ENCODE measurements around the gene CARHSP1.
A peak's percentile ranks its signal among the peaks of the same experiment; 100 is the strongest.

CARHSP1 gene

DNA sequence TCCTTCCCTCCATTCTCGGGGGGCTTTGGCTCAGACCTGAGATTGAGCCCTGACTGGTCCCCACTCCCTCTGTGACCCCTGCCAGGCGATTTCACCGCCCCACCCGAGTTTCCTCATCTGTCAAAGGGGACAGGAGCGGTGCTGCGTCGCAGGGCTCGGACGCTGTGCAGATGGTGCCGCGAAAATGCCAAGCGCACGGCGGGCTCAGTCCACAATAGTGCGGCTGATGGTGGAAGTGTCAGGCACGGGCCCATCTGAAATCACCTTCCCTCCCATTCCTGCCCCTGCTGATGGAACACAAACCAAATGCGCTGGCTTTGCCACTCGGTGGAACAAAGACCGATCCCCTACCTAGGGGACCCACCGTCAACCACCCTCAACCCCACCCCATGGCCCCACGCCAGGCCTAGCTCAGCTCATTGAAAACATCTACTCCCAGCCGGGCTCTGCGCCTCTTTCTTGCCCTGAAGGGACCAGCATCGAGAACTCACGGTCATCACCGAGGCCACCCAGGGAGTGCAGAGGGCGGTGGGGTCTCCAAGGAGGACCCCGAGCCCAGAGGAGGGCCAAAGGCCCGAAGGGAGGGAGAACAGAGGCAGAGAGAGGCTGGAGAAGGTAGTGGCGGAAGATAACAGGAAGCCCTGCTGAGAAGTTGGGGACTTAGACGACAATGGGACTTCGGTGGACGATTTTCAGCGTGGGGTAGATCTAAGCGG is 1.4 kb downstream of the CARHSP1 start:
- peak overlapping the region; percentile 87 for H3K4me3 Mint-ChIP-seq
- no peaks in the 10 kb centered on the region for H3K27me3 Mint-ChIP-seq
- no peaks in the 10 kb centered on the region for H3K9me3 Mint-ChIP-seq
- H3K36me3 Mint-ChIP-seq = no peaks in the 10 kb centered on the region
- H3K4me1 Mint-ChIP-seq = peaks cover 46% of the 10 kb centered on the region
- H3K27ac Mint-ChIP-seq = peak overlapping the region; percentile 79

DNA sequence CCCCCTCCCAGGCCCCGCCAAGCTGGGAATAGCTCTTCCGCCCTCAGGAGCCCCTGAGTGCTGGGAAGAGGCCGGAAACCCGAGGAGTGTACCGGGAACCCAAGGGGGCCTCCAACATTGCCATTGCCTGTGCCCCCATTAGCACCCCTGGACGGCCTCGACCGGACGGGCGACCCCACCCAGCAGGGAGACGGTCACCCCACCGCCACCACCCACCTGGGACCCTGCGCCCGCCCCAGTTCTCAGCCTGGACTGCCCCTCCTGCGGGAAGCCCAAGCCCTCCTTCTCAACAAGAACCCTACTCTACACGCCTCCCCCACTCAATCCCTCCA is 2.0 kb downstream of the CARHSP1 start:
- H3K4me3 Mint-ChIP-seq = peak overlapping the region; percentile 87
- H3K27me3 Mint-ChIP-seq = no peaks in the 10 kb centered on the region
- no peak overlapping the region for H3K27ac Mint-ChIP-seq
- H3K4me1 Mint-ChIP-seq = peaks cover 49% of the 10 kb centered on the region
- H3K9me3 Mint-ChIP-seq = no peaks in the 10 kb centered on the region
- no peaks in the 10 kb centered on the region for H3K36me3 Mint-ChIP-seq

DNA sequence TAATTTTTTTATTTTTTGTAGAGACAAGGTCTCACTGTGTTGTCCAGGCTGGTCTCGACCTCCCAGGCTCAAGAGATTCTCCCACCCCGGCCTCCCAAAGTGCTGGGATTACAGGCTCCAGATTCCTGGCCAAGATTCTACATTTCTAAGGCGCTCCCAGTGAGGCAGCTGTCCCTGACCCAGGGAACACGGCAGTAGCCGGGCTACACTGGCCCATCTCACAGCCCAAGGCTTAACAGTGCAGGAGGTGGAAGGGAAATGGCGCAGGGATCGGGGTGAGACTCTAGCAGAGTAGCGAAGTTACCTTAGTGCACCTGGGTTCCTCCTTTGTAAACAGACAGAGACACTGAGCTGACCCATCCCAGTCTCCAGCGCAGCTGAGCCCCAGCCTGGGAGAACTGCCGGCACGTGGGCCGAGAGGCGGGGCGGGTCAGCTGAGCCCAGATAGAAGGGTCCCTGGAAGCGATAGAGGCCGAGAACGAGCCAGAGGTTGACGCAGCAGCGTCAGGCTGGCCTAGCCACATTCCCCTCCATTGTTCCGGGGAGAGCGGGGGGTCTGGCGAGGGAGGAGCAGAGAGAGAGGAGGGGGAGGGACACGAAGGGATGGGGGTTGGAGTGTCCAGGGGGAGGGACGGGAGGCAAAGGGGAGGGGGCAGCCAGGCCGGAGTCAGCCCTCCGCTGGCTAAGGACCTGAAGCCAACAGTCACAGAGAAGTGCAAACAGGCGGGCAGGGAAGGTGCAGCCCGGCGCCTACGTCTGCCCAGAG is 2.5 kb downstream of the CARHSP1 start:
- H3K27ac Mint-ChIP-seq = no peak overlapping the region
- H3K4me1 Mint-ChIP-seq = peaks cover 49% of the 10 kb centered on the region
- peak overlapping the region; percentile 33 for H3K4me3 Mint-ChIP-seq
- H3K36me3 Mint-ChIP-seq = no peaks in the 10 kb centered on the region
- H3K9me3 Mint-ChIP-seq = no peaks in the 10 kb centered on the region
- no peaks in the 10 kb centered on the region for H3K27me3 Mint-ChIP-seq

DNA sequence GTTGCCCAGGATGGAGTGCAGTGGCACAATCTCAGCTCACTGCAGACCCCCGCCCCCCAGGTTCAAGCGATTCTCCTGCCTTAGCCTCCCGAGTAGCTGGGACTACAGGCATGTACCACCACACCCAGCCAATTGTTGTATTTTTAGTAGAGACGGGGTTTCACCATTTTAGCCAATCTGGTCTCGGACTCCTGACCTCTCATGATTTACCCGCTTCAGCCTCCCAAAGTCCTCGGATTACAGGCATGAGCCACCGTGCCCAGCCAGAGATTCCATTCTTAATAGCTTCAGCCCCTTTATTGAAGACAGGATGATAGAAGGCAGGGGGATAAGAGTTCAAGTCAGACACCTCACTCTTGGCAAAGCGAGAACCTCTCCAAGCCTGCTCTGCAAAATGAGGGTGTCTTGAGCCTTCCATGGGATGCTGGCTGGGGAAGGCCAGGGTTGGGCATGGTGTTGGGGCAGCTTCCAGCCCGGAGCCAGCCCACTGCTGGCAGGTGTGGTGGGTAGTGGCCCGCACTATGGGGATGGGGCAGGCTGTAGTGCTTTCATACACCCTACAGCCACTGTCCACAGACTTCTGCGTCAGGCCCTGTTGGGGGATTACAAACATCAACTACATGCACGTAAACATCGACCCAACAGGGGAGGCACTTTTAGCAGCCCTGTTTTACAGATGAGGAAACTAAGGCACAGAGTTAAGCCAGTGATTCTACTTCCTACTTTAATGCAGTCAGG is 3.5 kb downstream of the CARHSP1 start:
- no peaks in the 10 kb centered on the region for H3K36me3 Mint-ChIP-seq
- no peaks in the 10 kb centered on the region for H3K27me3 Mint-ChIP-seq
- H3K4me3 Mint-ChIP-seq = peak overlapping the region; percentile 15
- H3K9me3 Mint-ChIP-seq = no peaks in the 10 kb centered on the region
- peak overlapping the region; percentile 30 for H3K27ac Mint-ChIP-seq
- H3K4me1 Mint-ChIP-seq = peaks cover 41% of the 10 kb centered on the region

DNA sequence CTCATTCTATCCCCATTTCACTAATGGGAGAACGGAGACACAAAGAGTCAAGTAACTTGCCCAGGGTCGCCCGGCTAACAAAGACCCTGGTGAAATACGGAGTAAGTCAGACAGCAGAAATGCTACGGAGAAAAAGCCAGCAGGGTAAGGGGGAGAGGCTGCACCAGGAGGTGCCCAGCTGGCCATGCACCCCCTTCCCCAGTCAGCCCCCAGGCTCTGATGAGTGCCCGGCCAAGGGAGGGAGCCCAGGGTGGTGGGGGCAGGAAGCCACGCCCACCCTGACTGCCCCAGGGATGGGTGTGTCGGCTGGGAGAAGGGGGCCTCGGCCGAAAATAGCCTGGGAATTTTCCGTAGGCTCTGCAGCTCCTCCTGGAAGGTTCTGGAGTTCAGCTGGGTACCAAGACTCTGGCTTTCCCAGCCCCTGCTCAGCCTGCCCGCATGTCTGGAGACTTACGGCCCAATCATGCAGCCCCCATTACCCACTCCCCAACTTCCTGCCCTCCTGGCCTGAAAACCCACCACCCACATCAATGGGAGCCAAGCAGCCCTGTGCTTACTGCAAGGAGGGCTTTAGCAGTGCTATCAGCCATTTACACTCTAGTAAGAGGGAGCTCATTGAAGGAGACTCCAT is 4.2 kb downstream of the CARHSP1 start:
- Mint-ChIP-seq H3K27ac (peak overlapping the region; percentile 76), H3K9me3 (no peaks in the 10 kb centered on the region), H3K4me1 (peaks cover 41% of the 10 kb centered on the region), H3K36me3 (no peaks in the 10 kb centered on the region), H3K27me3 (no peaks in the 10 kb centered on the region), H3K4me3 (no peak overlapping the region)

DNA sequence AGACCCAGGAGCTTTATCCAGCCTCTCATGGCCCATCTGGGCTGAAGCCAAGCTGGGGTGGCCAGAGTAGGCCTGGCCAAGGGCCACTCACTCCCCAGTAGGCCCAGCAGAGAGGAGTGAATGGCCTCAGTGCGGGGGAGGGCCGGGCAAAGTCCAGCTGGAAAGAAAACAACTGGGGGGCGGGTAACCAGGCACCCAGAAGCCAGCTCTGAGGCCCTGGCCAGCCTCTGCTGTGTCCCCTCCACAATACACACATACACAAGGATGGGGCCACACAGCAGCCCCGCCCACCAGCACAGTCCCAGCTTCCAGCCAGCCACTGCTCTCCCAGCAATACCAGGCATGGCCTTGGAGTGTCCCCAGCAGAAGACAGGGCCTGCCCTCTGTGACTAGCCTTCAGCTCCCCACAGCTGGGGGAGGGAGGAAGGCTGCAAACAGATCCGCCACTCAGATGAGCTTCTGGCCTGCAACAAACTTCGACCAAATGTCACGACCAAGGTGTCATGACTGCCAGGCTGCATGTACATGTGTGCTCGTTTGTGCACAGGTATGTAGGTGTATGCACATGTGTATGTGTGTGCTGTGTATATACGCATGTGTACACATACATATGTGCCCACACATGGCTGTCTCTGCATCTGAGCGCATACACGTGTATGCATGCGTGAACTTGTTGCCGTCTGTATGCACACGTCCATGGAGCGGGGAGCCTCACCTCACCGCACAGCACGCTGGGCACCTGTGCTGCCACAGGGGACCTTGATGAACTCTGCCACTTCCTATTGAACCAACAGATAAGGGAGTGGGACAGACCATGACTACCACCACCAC is 5.0 kb downstream of the CARHSP1 start:
- peaks cover 35% of the 10 kb centered on the region for H3K4me1 Mint-ChIP-seq
- peak overlapping the region; percentile 76 for H3K27ac Mint-ChIP-seq
- no peaks in the 10 kb centered on the region for H3K27me3 Mint-ChIP-seq
- no peaks in the 10 kb centered on the region for H3K9me3 Mint-ChIP-seq
- no peak overlapping the region for H3K4me3 Mint-ChIP-seq
- peaks cover 1% of the 10 kb centered on the region for H3K36me3 Mint-ChIP-seq

DNA sequence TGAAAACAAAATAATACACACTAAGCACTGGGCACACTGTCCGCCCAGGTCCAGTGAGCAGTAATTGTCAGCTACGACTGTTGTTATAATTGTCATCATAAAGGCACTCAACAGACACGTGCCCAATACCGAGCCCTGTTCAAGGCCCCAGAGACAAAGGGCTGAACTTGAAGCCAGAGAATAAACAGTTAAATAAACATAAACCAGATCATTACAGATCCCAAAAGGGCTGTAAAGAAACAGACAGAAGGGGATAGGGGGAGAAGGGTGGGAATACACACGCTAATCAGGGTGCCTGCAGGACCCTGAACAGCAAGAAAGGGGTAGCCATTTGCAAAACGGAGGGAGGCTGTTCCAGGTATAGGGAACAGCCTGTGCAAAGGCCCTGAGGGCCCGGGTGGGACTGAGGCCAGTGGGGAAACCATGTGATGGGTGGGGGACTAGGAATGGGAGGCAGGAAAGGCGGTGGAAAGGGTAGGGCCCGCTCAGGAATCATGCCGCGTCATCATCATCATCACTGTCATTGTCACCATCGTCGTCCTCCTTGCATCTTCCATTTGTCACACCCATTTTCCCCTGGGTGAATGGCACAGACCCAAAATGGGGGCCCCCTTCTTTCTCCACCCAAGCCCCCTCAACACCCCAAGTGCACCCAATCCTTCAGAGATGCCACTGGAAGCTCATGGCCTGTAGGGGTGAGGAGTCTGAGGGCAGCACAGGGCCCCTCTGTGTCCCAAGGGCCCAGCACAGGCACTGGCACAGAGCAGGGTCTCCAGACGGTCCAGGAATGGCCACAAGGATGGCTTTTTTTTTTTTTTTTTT is 6.3 kb downstream of the CARHSP1 start:
- H3K27ac Mint-ChIP-seq = peak overlapping the region; percentile 71

DNA sequence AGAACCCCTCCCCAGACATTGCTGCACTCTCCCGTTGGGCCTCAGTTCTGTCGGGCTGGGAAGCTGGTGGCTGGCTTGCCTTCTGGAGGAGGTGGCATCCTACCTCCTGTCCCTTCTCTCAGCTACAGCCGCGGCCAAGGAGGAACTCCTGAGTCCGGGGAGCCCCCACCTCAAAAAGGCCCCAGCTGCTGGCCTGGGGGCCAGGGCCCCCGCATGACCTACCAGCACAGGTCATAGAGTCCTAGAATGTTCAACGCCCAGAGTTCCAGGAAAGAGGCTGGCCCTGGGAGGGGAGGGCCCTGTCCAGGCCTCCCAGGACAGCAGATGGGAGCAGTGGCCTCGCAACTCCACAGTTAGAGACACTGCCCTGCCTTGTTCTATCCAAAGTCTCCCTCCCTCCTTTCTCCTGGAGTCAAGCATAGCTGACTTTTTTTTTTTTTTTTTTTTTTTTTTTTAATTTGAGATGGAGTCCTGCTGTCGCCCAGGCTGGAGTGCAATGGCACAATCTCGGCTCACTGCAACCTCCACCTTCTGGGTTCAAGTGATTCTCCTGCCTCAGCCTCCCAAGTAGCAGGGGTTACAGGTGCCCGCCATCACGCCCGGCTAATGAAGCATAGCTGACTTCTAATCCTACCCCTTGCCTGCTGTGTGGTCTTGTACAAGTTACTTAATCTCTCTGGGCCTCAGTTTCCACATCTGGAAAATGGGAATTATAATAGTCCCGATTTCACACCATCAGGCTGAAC is 7.1 kb downstream of the CARHSP1 start:
- Mint-ChIP-seq H3K4me1 (peaks cover 25% of the 10 kb centered on the region), H3K4me3 (no peak overlapping the region), H3K27ac (peak overlapping the region; percentile 71), H3K9me3 (no peaks in the 10 kb centered on the region), H3K36me3 (peaks cover 4% of the 10 kb centered on the region), H3K27me3 (no peaks in the 10 kb centered on the region)

More for the DNA sequence above, 6.3 kb downstream of the CARHSP1 start:
- Mint-ChIP-seq H3K4me3 (no peak overlapping the region), H3K36me3 (peaks cover 4% of the 10 kb centered on the region), H3K27me3 (no peaks in the 10 kb centered on the region), H3K9me3 (no peaks in the 10 kb centered on the region), H3K4me1 (peaks cover 31% of the 10 kb centered on the region)

DNA sequence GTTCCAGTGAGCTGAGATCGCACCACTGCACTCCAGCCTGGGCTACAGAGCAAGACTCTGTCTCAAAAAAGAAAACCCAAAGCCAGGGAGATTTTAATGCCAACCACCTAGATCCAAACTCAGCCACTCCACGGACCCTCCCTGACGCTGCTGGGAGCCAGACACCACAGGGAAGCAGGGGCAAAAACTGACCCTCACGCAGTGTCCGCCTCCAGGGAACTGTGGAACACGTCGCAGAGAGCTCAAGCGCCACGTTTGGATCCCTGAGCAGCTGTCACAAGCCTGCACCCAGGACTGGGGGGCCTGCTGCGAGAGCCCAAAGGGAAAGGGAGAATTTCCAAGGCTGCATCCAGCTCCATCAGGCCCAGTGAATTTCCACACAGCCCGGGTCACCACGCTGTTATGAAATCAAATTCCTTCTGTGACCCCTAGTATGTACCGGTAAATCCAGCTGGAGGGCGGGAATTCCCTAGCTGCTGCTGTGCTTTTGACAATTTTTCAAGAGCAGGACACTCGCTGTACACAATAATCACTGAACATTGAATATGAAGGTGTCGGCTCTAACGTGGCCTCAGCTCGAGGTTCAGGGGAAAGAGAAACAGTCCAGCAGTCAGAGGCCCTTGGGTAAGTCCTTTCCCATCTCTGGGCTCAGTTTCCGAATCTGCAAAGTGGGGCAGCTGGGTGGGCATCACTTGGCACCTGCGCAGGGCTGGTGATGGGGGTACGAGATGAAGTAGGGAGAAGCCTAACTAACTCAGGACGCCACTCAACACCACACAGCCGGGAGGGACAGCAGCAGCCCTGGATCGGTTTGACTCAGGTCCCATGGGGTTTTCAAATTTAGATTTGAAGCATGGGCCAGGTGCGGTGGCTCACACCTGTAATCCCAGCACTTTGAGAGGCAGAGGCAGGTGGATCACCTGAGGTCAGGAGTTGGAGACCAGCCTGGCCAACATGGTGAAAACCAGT is 8.6 kb downstream of the CARHSP1 start:
- Mint-ChIP-seq H3K27me3 (no peaks in the 10 kb centered on the region), H3K27ac (no peak overlapping the region), H3K9me3 (no peaks in the 10 kb centered on the region), H3K4me3 (no peak overlapping the region), H3K4me1 (peaks cover 19% of the 10 kb centered on the region), H3K36me3 (peaks cover 4% of the 10 kb centered on the region)

DNA sequence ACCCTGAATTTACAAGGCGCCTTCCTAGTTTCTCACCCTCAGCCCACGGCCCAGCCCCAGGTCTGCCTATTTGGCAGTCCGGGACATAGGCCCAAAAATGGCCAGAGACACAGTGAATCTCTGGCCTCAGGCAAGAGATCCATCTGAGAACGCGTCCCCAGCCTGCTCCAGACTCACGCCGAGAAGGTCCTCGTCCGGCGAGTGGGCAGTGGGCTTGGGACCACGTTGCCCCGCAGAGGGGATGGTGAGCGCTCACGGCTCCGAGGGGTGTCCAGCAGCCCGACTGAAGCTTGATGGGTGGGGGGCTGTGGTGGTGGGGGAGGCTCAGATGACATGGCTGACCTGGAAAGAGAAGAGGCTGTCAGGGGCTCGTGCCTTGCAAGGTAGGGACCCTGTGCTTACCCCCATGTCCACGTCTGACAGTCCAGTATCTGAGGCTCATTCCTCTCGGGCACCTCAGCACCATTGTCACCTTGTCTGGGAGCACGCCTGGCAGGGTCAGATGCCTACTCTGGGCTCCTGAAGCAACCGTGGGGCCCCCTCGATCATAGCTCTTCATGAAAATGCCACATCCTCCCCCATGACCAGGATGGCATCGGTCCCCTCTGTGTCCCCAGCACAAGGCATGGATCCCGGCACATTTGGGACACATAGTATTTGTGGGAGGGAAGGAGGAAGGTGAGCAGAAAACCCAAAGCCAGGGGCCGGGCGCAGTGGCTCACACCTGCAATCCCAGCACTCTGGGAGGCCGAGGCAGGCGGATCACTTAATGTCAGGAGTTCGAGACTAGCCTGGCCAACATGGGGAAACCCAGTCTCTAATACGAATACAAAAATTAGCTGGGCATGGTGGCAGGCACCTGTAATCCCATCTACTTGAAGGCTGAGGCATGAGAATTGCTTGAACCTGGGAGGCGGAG is 9.6 kb downstream of the CARHSP1 start:
- no peak overlapping the region for H3K27ac Mint-ChIP-seq
- peaks cover 14% of the 10 kb centered on the region for H3K4me1 Mint-ChIP-seq
- peaks cover 4% of the 10 kb centered on the region for H3K36me3 Mint-ChIP-seq

DNA sequence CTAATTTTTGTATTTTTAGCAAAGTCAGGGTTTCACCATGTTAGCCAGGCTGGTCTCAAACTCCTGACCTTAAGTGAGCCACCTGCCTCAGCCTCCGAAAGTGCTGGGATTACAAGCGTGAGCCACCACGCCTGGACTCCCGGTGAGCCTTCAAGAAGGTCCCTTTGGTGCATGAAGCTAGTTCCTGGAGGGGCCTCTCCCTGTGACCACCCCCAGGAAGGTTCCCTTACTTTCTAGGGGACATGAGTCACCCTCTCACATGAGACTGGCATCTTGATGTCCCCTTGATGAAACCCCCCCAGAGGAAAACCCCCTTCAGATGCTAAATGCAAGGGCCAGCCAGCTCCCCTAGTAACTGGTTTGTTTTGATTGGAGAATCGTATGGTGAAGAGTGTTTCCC is 12.8 kb downstream of the CARHSP1 start:
- H3K27ac Mint-ChIP-seq = no peak overlapping the region
- H3K9me3 Mint-ChIP-seq = no peaks in the 10 kb centered on the region
- H3K4me1 Mint-ChIP-seq = peaks cover 15% of the 10 kb centered on the region
- no peaks in the 10 kb centered on the region for H3K27me3 Mint-ChIP-seq
- H3K4me3 Mint-ChIP-seq = no peak overlapping the region
- H3K36me3 Mint-ChIP-seq = peaks cover 11% of the 10 kb centered on the region

More for the DNA sequence above, 9.6 kb downstream of the CARHSP1 start:
- Mint-ChIP-seq H3K9me3 (no peaks in the 10 kb centered on the region), H3K27me3 (no peaks in the 10 kb centered on the region), H3K4me3 (no peak overlapping the region)
